H9 (cell line): ENCODE data around the gene MYO1D. TPM values are rescaled to one million over a fixed set of nuclear protein-coding genes. Genes with fewer than 3 reads are reported as not detected.

Experiments used
- DNase-seq: peaks from one replicate; pipeline ENCODE4 v3.0.0-alpha.2; 2017
- H2AFZ ChIP-seq: one replicate; pipeline ENCODE4 v1.6.1; 2013; ENCODE audit warnings: mild to moderate bottlenecking, low read length, control low read depth, moderate library complexity
- H2AK5ac ChIP-seq: 2 replicates; pipeline ENCODE4 v1.6.1; 2013; ENCODE audit warnings: low read length, control low read depth, mixed read lengths; ENCODE audit not compliant: insufficient read length
- H2BK120ac ChIP-seq: one replicate; pipeline ENCODE4 v1.6.1; 2013; ENCODE audit warnings: low read depth, mild to moderate bottlenecking, low read length, control low read depth, inconsistent platforms; ENCODE audit not compliant: poor library complexity, severe bottlenecking
- H2BK12ac ChIP-seq: 2 replicates; pipeline ENCODE4 v1.6.1; 2013; ENCODE audit warnings: low read length, control low read depth, mixed read lengths, low read depth; ENCODE audit not compliant: insufficient read length
- H2BK15ac ChIP-seq: 2 replicates; pipeline ENCODE4 v1.6.1; 2013; ENCODE audit warnings: low read depth, low read length, control low read depth
- H2BK20ac ChIP-seq: one replicate; pipeline ENCODE4 v1.6.1; 2013; ENCODE audit warnings: low read depth, mild to moderate bottlenecking, low read length, control low read depth, inconsistent platforms; ENCODE audit not compliant: poor library complexity, severe bottlenecking
- H2BK5ac ChIP-seq: 2 replicates; pipeline ENCODE4 v1.6.1; 2013; ENCODE audit warnings: low read length, control low read depth, mixed read lengths; ENCODE audit not compliant: insufficient read length
- H3K14ac ChIP-seq: 2 replicates; pipeline ENCODE4 v1.6.1; 2013; ENCODE audit warnings: low read length, control low read depth; ENCODE audit not compliant: insufficient read depth
- H3K18ac ChIP-seq: 2 replicates; pipeline ENCODE4 v1.6.1; 2013; ENCODE audit warnings: low read depth, mild to moderate bottlenecking, mixed read lengths, low read length, control low read depth; ENCODE audit not compliant: insufficient read length
- H3K23ac ChIP-seq: 2 replicates; pipeline ENCODE4 v1.6.1; 2013; ENCODE audit warnings: low read length, control low read depth, mixed read lengths, low read depth; ENCODE audit not compliant: insufficient read length
- H3K23me2 ChIP-seq: 2 replicates; pipeline ENCODE4 v1.6.1; 2013; ENCODE audit warnings: low read depth, mild to moderate bottlenecking, mixed read lengths, low read length, control low read depth; ENCODE audit not compliant: insufficient read length, poor library complexity, severe bottlenecking
- H3K27ac ChIP-seq: 2 replicates; pipeline ENCODE4 v1.5.1; 2013; ENCODE audit warnings: low read length, control low read depth, mixed read lengths, low read depth; ENCODE audit not compliant: insufficient read length
- H3K27me3 ChIP-seq: 2 replicates; pipeline ENCODE4 v1.6.1; 2013; ENCODE audit warnings: low read length, control low read depth, inconsistent platforms; ENCODE audit not compliant: insufficient read depth
- H3K4ac ChIP-seq: 2 replicates; pipeline ENCODE4 v1.6.1; 2013; ENCODE audit warnings: low read depth, mild to moderate bottlenecking, control low read depth, inconsistent platforms, low read length, moderate library complexity
- H3K4me1 ChIP-seq: 2 replicates; pipeline ENCODE4 v1.6.1; 2013; ENCODE audit warnings: low read length, control low read depth, inconsistent platforms; ENCODE audit not compliant: insufficient read depth
- H3K4me2 ChIP-seq: 2 replicates; pipeline ENCODE4 v1.6.1; 2013; ENCODE audit warnings: low read length, control low read depth, mixed read lengths; ENCODE audit not compliant: insufficient read length, insufficient read depth
- H3K56ac ChIP-seq: 2 replicates; pipeline ENCODE4 v1.6.1; 2013; ENCODE audit warnings: low read depth, mild to moderate bottlenecking, mixed read lengths, low read length, control low read depth; ENCODE audit not compliant: insufficient read length
- H3K79me1 ChIP-seq: 2 replicates; pipeline ENCODE4 v1.6.1; 2013; ENCODE audit warnings: low read depth, mild to moderate bottlenecking, moderate library complexity, low read length, control low read depth, inconsistent platforms; ENCODE audit not compliant: insufficient read depth, poor library complexity, severe bottlenecking
- H3K79me2 ChIP-seq: 2 replicates; pipeline ENCODE4 v1.6.1; 2013; ENCODE audit warnings: low read length, control low read depth, inconsistent platforms; ENCODE audit not compliant: insufficient read depth
- H3K9ac ChIP-seq: 2 replicates; pipeline ENCODE4 v1.6.1; 2013; ENCODE audit warnings: low read length, control low read depth, mixed read lengths; ENCODE audit not compliant: insufficient read length; ENCODE audit errors: extremely low read depth
- H3K9me3 ChIP-seq: one replicate; pipeline ENCODE4 v1.6.1; 2013; ENCODE audit warnings: low read depth, low read length, inconsistent platforms; ENCODE audit not compliant: control insufficient read depth
- H3T11ph ChIP-seq: one replicate; pipeline ENCODE4 v1.6.1; 2013; ENCODE audit warnings: mild to moderate bottlenecking, low read length, control low read depth, inconsistent platforms
- H4K20me1 ChIP-seq: one replicate; pipeline ENCODE4 v1.6.1; 2013; ENCODE audit not compliant: control insufficient read depth, insufficient read length, insufficient read depth
- H4K5ac ChIP-seq: 2 replicates; pipeline ENCODE4 v1.6.1; 2013; ENCODE audit warnings: low read depth, mild to moderate bottlenecking, mixed read lengths, low read length, control low read depth; ENCODE audit not compliant: insufficient read length
- H4K8ac ChIP-seq: replicated peaks from 2 replicates; pipeline ENCODE4 v1.6.1; 2013; ENCODE audit warnings: low read length, control low read depth, mixed read lengths, low read depth; ENCODE audit not compliant: insufficient read length
- H4K91ac ChIP-seq: 2 replicates; pipeline ENCODE4 v1.6.1; 2013; ENCODE audit warnings: low read depth, mild to moderate bottlenecking, moderate library complexity, mixed read lengths, low read length, control low read depth; ENCODE audit not compliant: insufficient read length
- H3K27ac Mint-ChIP-seq, 3 experiments: 2 replicates in 2 of 3; 3 replicates in 1 of 3; pipeline ENCODE4 v1.8.0; 2020 to 2021; ENCODE audit warnings: mixed read lengths in 3 of 3, mild to moderate bottlenecking in 1 of 3, moderate library complexity in 1 of 3
- H3K27me3 Mint-ChIP-seq: 2 replicates; pipeline ENCODE4 v1.8.0; 2021; ENCODE audit warnings: low read depth, mild to moderate bottlenecking, moderate library complexity, mixed read lengths
- H3K36me3 Mint-ChIP-seq, 3 experiments: 2 replicates in 2 of 3; 3 replicates in 1 of 3; pipeline ENCODE4 v1.8.0; 2020 to 2021; ENCODE audit warnings: low read depth in 3 of 3, mixed read lengths in 3 of 3; ENCODE audit not compliant: insufficient read depth in 1 of 3
- H3K4me1 Mint-ChIP-seq, 2 experiments: 2 replicates each; pipeline ENCODE4 v1.8.0; 2020; ENCODE audit warnings: mixed read lengths in 2 of 2
- H3K4me3 Mint-ChIP-seq, 2 experiments: 2 replicates in 1 of 2; 3 replicates in 1 of 2; pipeline ENCODE4 v1.8.0; 2020 to 2021; ENCODE audit warnings: mild to moderate bottlenecking in 2 of 2, mixed read lengths in 2 of 2, moderate library complexity in 1 of 2
- H3K9me3 Mint-ChIP-seq, 2 experiments: 2 replicates in 1 of 2; 3 replicates in 1 of 2; pipeline ENCODE4 v1.8.0; 2020; ENCODE audit warnings: mild to moderate bottlenecking in 2 of 2, mixed read lengths in 2 of 2, moderate library complexity in 1 of 2
- CTCF ChIP-seq: fragments of 200-600 bp; sonication (generic); conservative IDR thresholded peaks from 3 replicates; pipeline ENCODE4 v1.8.0; 2021; ENCODE audit warnings: antibody characterized with exemption, mild to moderate bottlenecking
- WGBS: extraction: QIAGEN DNeasy Blood & Tissue Kit; methylation state at CpG from one replicate; pipeline ENCODE4 v1.1.7; 2013; ENCODE audit warnings: missing lambda C conversion rate, low lambda C conversion rate, mixed read lengths; ENCODE audit not compliant: insufficient read length; ENCODE audit errors: extremely low coverage; 5-methylcytosine and 5-hydroxymethylcytosine counted together
- total RNA-seq: library from RNA; stranded (reverse); gene quantifications from 2 replicates; pipeline ENCODE4 v1.2.1, GENCODE V29; 2021

The MYO1D gene
- total RNA-seq, 1 experiment from 2014 or later = 19.0 TPM

- H3K27me3 Mint-ChIP-seq = no peaks in the 10 kb centered on the region
- Histone ChIP-seq H2AK5ac (no peak overlapping the region), H3K4ac (no peak overlapping the region), H3K23me2 (no peaks in the 10 kb centered on the region), H4K91ac (no peak overlapping the region), H3T11ph (no peak overlapping the region), H2BK120ac (no peak overlapping the region), H2BK20ac (no peak overlapping the region), H3K56ac (no peak overlapping the region), H2BK5ac (no peak overlapping the region), H3K18ac (no peak overlapping the region), H2AFZ (no peak overlapping the region), H3K9me3 (no peaks in the 10 kb centered on the region), H3K9ac (no peak overlapping the region), H3K27ac (no peak overlapping the region), H3K79me1 (peaks cover 3% of the 10 kb centered on the region), H2BK15ac (no peak overlapping the region), H3K79me2 (peaks cover 1% of the 10 kb centered on the region; the same call in 1 of the 2 replicates), H3K14ac (no peak overlapping the region), H3K27me3 (no peaks in the 10 kb centered on the region), H2BK12ac (no peak overlapping the region), H4K8ac (no peak overlapping the region), H4K20me1 (no peaks in the 10 kb centered on the region), H3K4me1 (peaks cover 2% of the 10 kb centered on the region; the same call in 1 of the 2 replicates), H3K23ac (no peak overlapping the region), H3K4me2 (no peak overlapping the region), H4K5ac (no peak overlapping the region)
- peaks cover 0 to 4% (median 0%) of the 10 kb centered on the region in 3 experiments; a peak in 1 of 7 replicates for H3K36me3 Mint-ChIP-seq
- no CpG with 5 or more reads among the region's 4 CpGs for WGBS
- H3K4me3 Mint-ChIP-seq = no peak overlapping the region
- no peak for DNase-seq
- no peaks in the 10 kb centered on the region for H3K9me3 Mint-ChIP-seq
- H3K27ac Mint-ChIP-seq = no peak overlapping the region
- H3K4me1 Mint-ChIP-seq = peaks cover 2 to 7% of the 10 kb centered on the region in 2 experiments; a peak in 2 of 4 replicates
- no peak for TF ChIP-seq CTCF
Observed at GRCh38 chr17:32865141-32865540, 11.8 kb downstream of the MYO1D start.
